ENCODE data around the gene CDH4. TPM values are rescaled to one million over a fixed set of nuclear protein-coding genes. Genes with fewer than 3 reads are reported as not detected.

Gene CDH4
- total and polyA plus RNA-seq, 2 donors (not counting 3 experiments of a cell fraction or from before 2014, with no cell fraction given), result 0.17 to 0.51 TPM

GRCh38 chr20:61798632-61799031, 546.6 kb downstream of the CDH4 start:
- no peaks in the 10 kb centered on the region for H4K20me1 ChIP-seq (replicated peaks; ENCODE audit: control insufficient read depth, extremely low read depth, insufficient read depth, low read length)
- no peaks in the 10 kb centered on the region for H3K9me1 ChIP-seq (replicated peaks; ENCODE audit: control insufficient read depth, extremely low read depth, insufficient read depth, low read length)
- TF ChIP-seq GATA2 (IDR thresholded peaks at IDR 0.05; ENCODE audit: insufficient read depth, insufficient read length, low read depth, low read length) (no peak), MAX (IDR thresholded peaks at IDR 0.05; ENCODE audit: insufficient read depth, insufficient read length) (no peak), POLR2AphosphoS5 (IDR thresholded peaks at IDR 0.05; ENCODE audit: insufficient read depth, low read depth, low read length) (no peak), MYC (IDR thresholded peaks at IDR 0.05; ENCODE audit: low read depth, low read length) (no peak), POLR2A (IDR thresholded peaks at IDR 0.05; ENCODE audit: low read depth, low read length) (no peak), EZH2 (IDR thresholded peaks at IDR 0.05; ENCODE audit: borderline replicate concordance, low read depth, low read length, severe bottlenecking) (no peak), FOS (IDR thresholded peaks at IDR 0.05; ENCODE audit: borderline replicate concordance, insufficient read depth, low read length) (no peak), JUN (IDR thresholded peaks at IDR 0.05; ENCODE audit: borderline replicate concordance, insufficient read depth, insufficient read length, low read depth) (no peak), CTCF (IDR thresholded peaks at IDR 0.05; ENCODE audit: extremely low read depth in 1 of 2, insufficient read depth in 1 of 2, low read depth in 1 of 2, low read length in 2 of 2) (no peak)
- dilution Hi-C loops (cut with MboI; ENCODE audit: extremely low pct_ligation_motif_present, low sequenced_read_pairs) (no loop called here), intact Hi-C loops (cut with micrococcal nuclease) (no loop called here)
- no peaks in the 10 kb centered on the region for H3K36me3 ChIP-seq (ENCODE audit: control insufficient read depth in 2 of 2, extremely low read depth in 1 of 2, insufficient read depth in 2 of 2, low read length in 2 of 2)
- H3K27me3 ChIP-seq (ENCODE audit: control insufficient read depth in 2 of 2, insufficient read depth in 2 of 2, low read length in 2 of 2), result no peaks in the 10 kb centered on the region
- H3K4me2 ChIP-seq (ENCODE audit: insufficient read depth, low read length), result no peak overlapping the region
- H2AFZ ChIP-seq (ENCODE audit: low read depth, low read length), result no peak overlapping the region
- H3K9ac ChIP-seq (replicated peaks; ENCODE audit: extremely low read depth, insufficient read depth, low read length), result no peak overlapping the region
- H3K9me3 ChIP-seq (replicated peaks; ENCODE audit: control insufficient read depth, insufficient read depth, low read length), result no peaks in the 10 kb centered on the region
- H3K27ac ChIP-seq (ENCODE audit: insufficient read depth, low read depth, low read length), result no peak overlapping the region
- no peak for DNase-seq (ENCODE audit: low read depth, low spot score)
- CTCF ChIA-PET, result no interaction called here
- POLR2A ChIA-PET, result no interaction called here
- H3K79me2 ChIP-seq (ENCODE audit: control insufficient read depth, insufficient read depth, low read length), result no peaks in the 10 kb centered on the region
- no TSS peak for BruUV-seq (replicated peaks)
- no peaks in the 10 kb centered on the region for H3K4me1 ChIP-seq (ENCODE audit: control insufficient read depth, extremely low read depth, insufficient read depth, low read length)
- H3K4me3 ChIP-seq (replicated peaks in 1 of 3; ENCODE audit: insufficient read depth in 1 of 3, low read depth in 1 of 3, low read length in 3 of 3), result no peak overlapping the region
- no peak for FAIRE-seq

All from endothelial cell of umbilical vein (primary cell).